ENCODE results near the gene OTUB2. TPM values are rescaled to one million over a fixed set of nuclear protein-coding genes. Genes with fewer than 3 reads are reported as not detected.

Gene OTUB2
- polyA plus RNA-seq, 1 donor = 0.93 TPM

DNA sequence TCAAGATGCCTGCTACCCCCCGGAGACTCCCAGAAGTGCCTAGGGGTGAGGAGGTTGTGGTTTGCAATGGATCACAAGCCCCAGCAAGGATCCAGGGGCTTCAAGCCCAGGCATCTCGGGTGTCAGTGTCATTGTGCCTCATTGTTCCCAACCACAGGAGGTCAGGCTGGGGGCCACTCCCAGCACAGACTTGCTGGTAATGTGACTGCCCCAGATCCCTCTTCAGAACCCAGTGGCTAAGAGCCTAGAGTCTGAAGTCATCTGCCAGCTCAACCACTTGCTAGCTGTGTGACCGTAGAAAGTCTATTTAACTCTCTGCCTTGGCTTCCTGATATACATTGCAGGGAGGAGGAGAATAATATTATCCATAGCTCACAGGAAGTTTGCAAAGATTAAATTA, 42.1 kb upstream of the OTUB2 start:
- H3K27me3 ChIP-seq (ENCODE audit: control insufficient read depth, insufficient read depth, low read length) = no peaks in the 10 kb centered on the region
- H3K9me3 ChIP-seq (ENCODE audit: control insufficient read depth, low read depth, low read length) = no peaks in the 10 kb centered on the region
- H3K27ac ChIP-seq (ENCODE audit: low read length) = no peak overlapping the region
- peaks cover 10% of the 10 kb centered on the region for H3K4me1 ChIP-seq (ENCODE audit: control insufficient read depth, insufficient read depth, low read length)
- no CpG with 5 or more reads among the region's 3 CpGs for WGBS (ENCODE audit: insufficient coverage, low lambda C conversion rate)
- no peaks in the 10 kb centered on the region for H3K36me3 ChIP-seq (ENCODE audit: control insufficient read depth, insufficient read depth, low read length)
- no peak for DNase-seq
- no peak overlapping the region for H3K4me3 ChIP-seq (ENCODE audit: low read length)

DNA sequence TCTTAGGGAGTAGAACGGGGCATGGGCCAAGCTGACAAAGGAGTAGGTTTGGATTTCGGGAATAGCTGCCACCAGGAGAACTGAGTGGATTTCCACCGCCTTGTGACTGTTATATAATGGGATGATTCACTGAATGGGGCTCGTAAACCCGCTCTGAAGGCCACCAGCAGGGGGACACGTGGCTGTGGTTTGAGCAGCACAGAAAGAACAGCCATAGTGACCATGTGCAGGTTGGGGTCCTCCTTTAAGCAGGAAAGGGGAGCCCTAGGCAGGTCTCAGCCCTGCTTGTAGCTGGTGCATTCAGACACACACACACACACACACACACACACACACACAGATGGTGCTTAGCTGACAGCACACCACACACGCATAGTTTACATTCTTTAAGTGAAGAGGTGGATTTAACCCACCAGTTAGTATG, 41.1 kb upstream of the OTUB2 start:
- no peaks in the 10 kb centered on the region for H3K36me3 ChIP-seq (ENCODE audit: control insufficient read depth, insufficient read depth, low read length)
- H3K9me3 ChIP-seq (ENCODE audit: control insufficient read depth, low read depth, low read length) = no peaks in the 10 kb centered on the region
- no peak overlapping the region for H3K4me3 ChIP-seq (ENCODE audit: low read length)
- WGBS (ENCODE audit: insufficient coverage, low lambda C conversion rate) = no CpG with 5 or more reads among the region's 7 CpGs
- no peaks in the 10 kb centered on the region for H3K27me3 ChIP-seq (ENCODE audit: control insufficient read depth, insufficient read depth, low read length)
- no peak overlapping the region for H3K27ac ChIP-seq (ENCODE audit: low read length)
- DNase-seq = peak in 1 of 2 donors; percentile 47
- peaks cover 10% of the 10 kb centered on the region for H3K4me1 ChIP-seq (ENCODE audit: control insufficient read depth, insufficient read depth, low read length)

GRCh38 chr14:93986955-93987354, 39.2 kb upstream of the OTUB2 start:
- WGBS (ENCODE audit: insufficient coverage, low lambda C conversion rate) = no CpG with 5 or more reads among the region's 9 CpGs
- Histone ChIP-seq H3K4me3 (ENCODE audit: low read length) (no peak overlapping the region), H3K4me1 (ENCODE audit: control insufficient read depth, insufficient read depth, low read length) (peaks cover 1% of the 10 kb centered on the region), H3K27ac (ENCODE audit: low read length) (no peak overlapping the region), H3K9me3 (ENCODE audit: control insufficient read depth, low read depth, low read length) (no peaks in the 10 kb centered on the region), H3K27me3 (ENCODE audit: control insufficient read depth, insufficient read depth, low read length) (no peaks in the 10 kb centered on the region), H3K36me3 (ENCODE audit: control insufficient read depth, insufficient read depth, low read length) (no peaks in the 10 kb centered on the region)
- no peak for DNase-seq

DNA sequence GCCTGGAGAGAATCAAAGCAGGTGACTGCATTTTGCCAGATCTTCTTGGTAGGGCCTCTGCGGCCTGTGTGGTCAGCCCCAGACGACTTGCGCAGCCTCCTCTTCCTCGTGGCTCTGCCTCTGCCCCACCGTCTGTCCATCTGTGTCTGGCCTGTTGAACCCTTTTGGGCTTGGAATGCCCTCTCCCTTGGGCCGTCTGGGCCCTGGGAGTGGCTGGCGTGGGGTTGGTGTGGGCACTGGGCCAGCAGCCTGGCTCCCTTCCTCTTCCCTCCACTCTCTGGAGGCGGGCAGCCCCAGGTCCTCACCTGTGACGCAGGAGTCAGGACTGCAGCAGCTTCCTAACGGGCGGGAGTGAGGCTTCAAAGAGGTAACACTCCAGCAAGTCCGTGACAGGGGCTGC, 38.8 kb upstream of the OTUB2 start:
- Histone ChIP-seq H3K9me3 (ENCODE audit: control insufficient read depth, low read depth, low read length) (no peaks in the 10 kb centered on the region), H3K27ac (ENCODE audit: low read length) (no peak overlapping the region), H3K27me3 (ENCODE audit: control insufficient read depth, insufficient read depth, low read length) (no peaks in the 10 kb centered on the region), H3K4me3 (ENCODE audit: low read length) (no peak overlapping the region), H3K36me3 (ENCODE audit: control insufficient read depth, insufficient read depth, low read length) (no peaks in the 10 kb centered on the region), H3K4me1 (ENCODE audit: control insufficient read depth, insufficient read depth, low read length) (no peaks in the 10 kb centered on the region)
- no peak for DNase-seq
- WGBS (ENCODE audit: insufficient coverage, low lambda C conversion rate) = no CpG with 5 or more reads among the region's 12 CpGs

- DNase-seq = no peak
- H3K9me3 ChIP-seq (ENCODE audit: control insufficient read depth, low read depth, low read length) = no peaks in the 10 kb centered on the region
- H3K4me3 ChIP-seq (ENCODE audit: low read length) = no peak overlapping the region
- H3K36me3 ChIP-seq (ENCODE audit: control insufficient read depth, insufficient read depth, low read length) = no peaks in the 10 kb centered on the region
- no peaks in the 10 kb centered on the region for H3K4me1 ChIP-seq (ENCODE audit: control insufficient read depth, insufficient read depth, low read length)
- no peak overlapping the region for H3K27ac ChIP-seq (ENCODE audit: low read length)
- no CpG with 5 or more reads among the region's 3 CpGs for WGBS (ENCODE audit: insufficient coverage, low lambda C conversion rate)
- H3K27me3 ChIP-seq (ENCODE audit: control insufficient read depth, insufficient read depth, low read length) = no peaks in the 10 kb centered on the region
Observed at GRCh38 chr14:93987815-93988476, 38.2 kb upstream of the OTUB2 start.

DNA sequence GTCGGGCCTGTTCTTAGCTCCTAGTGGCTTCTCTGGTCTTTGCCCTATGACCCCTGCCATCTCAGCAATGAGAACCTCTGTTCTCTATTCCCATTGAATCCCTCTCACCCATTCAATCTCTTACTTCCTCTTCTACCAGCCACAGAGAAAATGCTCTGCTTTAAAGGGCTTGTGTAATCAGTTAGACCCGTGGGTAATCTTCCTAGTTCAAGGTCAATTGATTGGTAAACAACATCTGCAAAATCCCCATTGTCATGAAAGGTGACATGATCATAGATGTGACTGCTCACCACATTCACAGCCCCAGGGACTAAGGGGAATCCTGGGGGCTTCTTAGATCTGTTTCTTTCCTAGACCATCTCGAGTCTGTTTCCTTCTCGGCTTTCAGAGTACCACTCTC, 36.2 kb upstream of the OTUB2 start:
- H3K36me3 ChIP-seq (ENCODE audit: control insufficient read depth, insufficient read depth, low read length) = no peaks in the 10 kb centered on the region
- WGBS (ENCODE audit: insufficient coverage, low lambda C conversion rate) = 0% methylated on average over 1 of the region's 4 CpGs
- peaks cover under 1% of the 10 kb centered on the region for H3K27me3 ChIP-seq (ENCODE audit: control insufficient read depth, insufficient read depth, low read length)
- H3K9me3 ChIP-seq (ENCODE audit: control insufficient read depth, low read depth, low read length) = no peaks in the 10 kb centered on the region
- H3K27ac ChIP-seq (ENCODE audit: low read length) = no peak overlapping the region
- no peak overlapping the region for H3K4me3 ChIP-seq (ENCODE audit: low read length)
- DNase-seq = no peak
- no peaks in the 10 kb centered on the region for H3K4me1 ChIP-seq (ENCODE audit: control insufficient read depth, insufficient read depth, low read length)

- no peak overlapping the region for H3K27ac ChIP-seq (ENCODE audit: low read length)
- H3K4me3 ChIP-seq (ENCODE audit: low read length) = no peak overlapping the region
- no peak for DNase-seq
- H3K9me3 ChIP-seq (ENCODE audit: control insufficient read depth, low read depth, low read length) = no peaks in the 10 kb centered on the region
- no peaks in the 10 kb centered on the region for H3K36me3 ChIP-seq (ENCODE audit: control insufficient read depth, insufficient read depth, low read length)
- no peaks in the 10 kb centered on the region for H3K4me1 ChIP-seq (ENCODE audit: control insufficient read depth, insufficient read depth, low read length)
- H3K27me3 ChIP-seq (ENCODE audit: control insufficient read depth, insufficient read depth, low read length) = peaks cover 11% of the 10 kb centered on the region
- WGBS (ENCODE audit: insufficient coverage, low lambda C conversion rate) = no CpG with 5 or more reads among the region's 10 CpGs
Observed at GRCh38 chr14:93991212-93991611, 34.9 kb upstream of the OTUB2 start.

- Histone ChIP-seq H3K4me1 (ENCODE audit: control insufficient read depth, insufficient read depth, low read length) (no peaks in the 10 kb centered on the region), H3K36me3 (ENCODE audit: control insufficient read depth, insufficient read depth, low read length) (no peaks in the 10 kb centered on the region), H3K27ac (ENCODE audit: low read length) (no peak overlapping the region), H3K4me3 (ENCODE audit: low read length) (no peak overlapping the region), H3K27me3 (ENCODE audit: control insufficient read depth, insufficient read depth, low read length) (peaks cover 11% of the 10 kb centered on the region), H3K9me3 (ENCODE audit: control insufficient read depth, low read depth, low read length) (no peaks in the 10 kb centered on the region)
- no peak for DNase-seq
- WGBS (ENCODE audit: insufficient coverage, low lambda C conversion rate) = no CpG with 5 or more reads among the region's 4 CpGs
Observed at GRCh38 chr14:93991649-93992048, 34.5 kb upstream of the OTUB2 start.

GRCh38 chr14:93993382-93993781, 32.8 kb upstream of the OTUB2 start:
- H3K9me3 ChIP-seq (ENCODE audit: control insufficient read depth, low read depth, low read length) = no peaks in the 10 kb centered on the region
- WGBS (ENCODE audit: insufficient coverage, low lambda C conversion rate) = 90% methylated on average over 2 of the region's 6 CpGs
- no peaks in the 10 kb centered on the region for H3K36me3 ChIP-seq (ENCODE audit: control insufficient read depth, insufficient read depth, low read length)
- H3K4me1 ChIP-seq (ENCODE audit: control insufficient read depth, insufficient read depth, low read length) = peaks cover 2% of the 10 kb centered on the region
- peaks cover 11% of the 10 kb centered on the region for H3K27me3 ChIP-seq (ENCODE audit: control insufficient read depth, insufficient read depth, low read length)
- no peak overlapping the region for H3K27ac ChIP-seq (ENCODE audit: low read length)
- no peak for DNase-seq
- H3K4me3 ChIP-seq (ENCODE audit: low read length) = no peak overlapping the region

- no peaks in the 10 kb centered on the region for H3K9me3 ChIP-seq (ENCODE audit: control insufficient read depth, low read depth, low read length)
Observed at GRCh38 chr14:93994919-93995682, 31.0 kb upstream of the OTUB2 start.

More at GRCh38 chr14:93994919-93995682, 31.0 kb upstream of the OTUB2 start:
- Histone ChIP-seq H3K36me3 (ENCODE audit: control insufficient read depth, insufficient read depth, low read length) (no peaks in the 10 kb centered on the region), H3K4me1 (ENCODE audit: control insufficient read depth, insufficient read depth, low read length) (peaks cover 4% of the 10 kb centered on the region), H3K27me3 (ENCODE audit: control insufficient read depth, insufficient read depth, low read length) (peaks cover 11% of the 10 kb centered on the region), H3K4me3 (ENCODE audit: low read length) (no peak overlapping the region), H3K27ac (ENCODE audit: low read length) (no peak overlapping the region)
- no CpG with 5 or more reads among the region's 13 CpGs for WGBS (ENCODE audit: insufficient coverage, low lambda C conversion rate)
- no peak for DNase-seq

Data from large intestine (tissue), 3 donors.